Stimulated activated naive CD8-positive, alpha-beta T cell treated with anti-CD3 and anti-CD28 coated beads, Interleukin-15, Interleukin-2, amounts not matched to agents 100 ng/mL and 50 ng/mL, for 24 hours (primary cell): ENCODE data around the gene DNAJB4.

ENCODE experiments used
- H3K27ac Mint-ChIP-seq: one replicate; pipeline ENCODE4 v1.8.0; 2021; ENCODE audit warnings: mild to moderate bottlenecking, mixed read lengths
- H3K27me3 Mint-ChIP-seq: one replicate; pipeline ENCODE4 v1.8.0; 2021; ENCODE audit warnings: mixed read lengths
- H3K36me3 Mint-ChIP-seq: one replicate; pipeline ENCODE4 v1.8.0; 2021; ENCODE audit warnings: low read depth, mixed read lengths
- H3K4me1 Mint-ChIP-seq: one replicate; pipeline ENCODE4 v1.8.0; 2021; ENCODE audit warnings: low read depth, mixed read lengths
- H3K4me3 Mint-ChIP-seq: one replicate; pipeline ENCODE4 v1.8.0; 2021; ENCODE audit warnings: mild to moderate bottlenecking, mixed read lengths
- H3K9me3 Mint-ChIP-seq: one replicate; pipeline ENCODE4 v1.8.0; 2021; ENCODE audit warnings: mixed read lengths

DNAJB4 gene

DNA sequence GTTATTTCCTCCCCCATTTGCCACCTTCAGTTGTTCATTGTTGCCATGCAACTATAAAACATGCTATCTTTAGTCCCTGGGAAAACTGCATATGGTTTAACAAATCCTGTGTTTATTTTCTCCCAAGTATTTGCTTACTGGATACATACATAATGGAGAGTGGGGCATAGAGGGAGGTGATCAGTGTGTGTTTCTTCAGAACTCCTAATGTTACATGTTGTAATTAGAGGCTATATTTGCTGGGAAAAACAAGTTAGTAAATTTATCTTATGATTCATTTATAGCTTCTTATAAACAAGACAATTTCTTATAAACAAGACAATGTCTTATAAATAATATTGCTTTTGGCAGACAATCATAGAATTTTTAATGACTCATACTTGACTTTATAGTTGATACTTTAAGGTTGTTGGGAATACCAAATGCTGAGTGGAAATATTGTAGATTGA lies 33.8 kb downstream of the DNAJB4 start:
- no peaks in the 10 kb centered on the region for H3K9me3 Mint-ChIP-seq
- H3K4me3 Mint-ChIP-seq: no peak overlapping the region
- H3K27me3 Mint-ChIP-seq: peaks cover 17% of the 10 kb centered on the region
- no peaks in the 10 kb centered on the region for H3K36me3 Mint-ChIP-seq
- peaks cover 13% of the 10 kb centered on the region for H3K4me1 Mint-ChIP-seq
- no peak overlapping the region for H3K27ac Mint-ChIP-seq

- Mint-ChIP-seq H3K27me3 (peaks cover 29% of the 10 kb centered on the region), H3K9me3 (no peaks in the 10 kb centered on the region), H3K36me3 (no peaks in the 10 kb centered on the region), H3K4me3 (peak overlapping the region; percentile 14), H3K4me1 (peaks cover 25% of the 10 kb centered on the region), H3K27ac (no peak overlapping the region)
Measured at GRCh38 chr1:78040484-78041089, 35.8 kb downstream of the DNAJB4 start.

GRCh38 chr1:78043436-78043835 lies 38.7 kb downstream of the DNAJB4 start:
- Mint-ChIP-seq H3K4me1 (peaks cover 49% of the 10 kb centered on the region), H3K27me3 (peaks cover 48% of the 10 kb centered on the region), H3K9me3 (no peaks in the 10 kb centered on the region), H3K27ac (no peak overlapping the region), H3K36me3 (no peaks in the 10 kb centered on the region), H3K4me3 (no peak overlapping the region)

DNA sequence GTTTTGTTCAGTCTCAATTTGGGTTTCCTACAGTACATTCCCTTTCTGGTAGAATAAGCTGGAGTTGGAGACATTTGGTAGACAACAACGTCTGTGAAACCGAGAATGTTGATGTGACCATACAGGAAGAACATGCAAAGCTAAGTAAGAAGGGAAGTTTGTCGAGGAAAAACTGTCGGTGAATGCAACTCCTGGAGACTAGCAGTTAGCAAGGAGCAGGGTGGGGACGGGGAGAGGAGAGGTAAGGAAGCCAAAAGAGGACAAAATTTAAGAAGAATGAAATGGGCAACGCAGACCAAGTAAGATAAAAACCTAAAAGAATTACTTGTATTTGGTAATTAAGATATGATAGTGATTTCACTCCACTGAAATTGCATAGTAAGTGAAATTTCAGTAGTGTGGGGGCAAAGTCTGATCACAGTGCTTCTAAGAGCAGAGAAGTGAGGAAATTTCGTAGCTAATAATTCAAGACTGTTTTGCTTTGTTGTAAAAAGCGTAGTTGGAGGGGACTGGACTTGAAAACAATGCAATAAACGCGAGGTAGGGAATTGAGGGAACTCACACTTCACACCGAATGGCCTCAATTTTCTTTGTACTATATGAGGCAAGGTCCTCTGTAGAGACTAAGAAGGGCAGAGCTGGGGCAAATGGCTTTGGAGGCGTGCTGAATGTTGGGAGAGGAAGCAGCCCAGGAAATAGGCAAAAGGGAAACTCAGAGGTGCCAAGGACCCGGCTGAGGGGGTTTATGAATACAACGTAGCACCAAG lies 40.2 kb downstream of the DNAJB4 start:
- Mint-ChIP-seq H3K9me3 (no peaks in the 10 kb centered on the region), H3K27ac (peak overlapping the region; percentile 23), H3K4me1 (peaks cover 60% of the 10 kb centered on the region), H3K27me3 (peaks cover 52% of the 10 kb centered on the region), H3K4me3 (peak overlapping the region; percentile 76), H3K36me3 (no peaks in the 10 kb centered on the region)

GRCh38 chr1:78045563-78045925 lies 40.8 kb downstream of the DNAJB4 start:
- Mint-ChIP-seq H3K4me3 (peak overlapping the region; percentile 76), H3K27me3 (peaks cover 52% of the 10 kb centered on the region), H3K9me3 (no peaks in the 10 kb centered on the region), H3K4me1 (peaks cover 54% of the 10 kb centered on the region), H3K27ac (peak overlapping the region; percentile 23), H3K36me3 (no peaks in the 10 kb centered on the region)

DNA sequence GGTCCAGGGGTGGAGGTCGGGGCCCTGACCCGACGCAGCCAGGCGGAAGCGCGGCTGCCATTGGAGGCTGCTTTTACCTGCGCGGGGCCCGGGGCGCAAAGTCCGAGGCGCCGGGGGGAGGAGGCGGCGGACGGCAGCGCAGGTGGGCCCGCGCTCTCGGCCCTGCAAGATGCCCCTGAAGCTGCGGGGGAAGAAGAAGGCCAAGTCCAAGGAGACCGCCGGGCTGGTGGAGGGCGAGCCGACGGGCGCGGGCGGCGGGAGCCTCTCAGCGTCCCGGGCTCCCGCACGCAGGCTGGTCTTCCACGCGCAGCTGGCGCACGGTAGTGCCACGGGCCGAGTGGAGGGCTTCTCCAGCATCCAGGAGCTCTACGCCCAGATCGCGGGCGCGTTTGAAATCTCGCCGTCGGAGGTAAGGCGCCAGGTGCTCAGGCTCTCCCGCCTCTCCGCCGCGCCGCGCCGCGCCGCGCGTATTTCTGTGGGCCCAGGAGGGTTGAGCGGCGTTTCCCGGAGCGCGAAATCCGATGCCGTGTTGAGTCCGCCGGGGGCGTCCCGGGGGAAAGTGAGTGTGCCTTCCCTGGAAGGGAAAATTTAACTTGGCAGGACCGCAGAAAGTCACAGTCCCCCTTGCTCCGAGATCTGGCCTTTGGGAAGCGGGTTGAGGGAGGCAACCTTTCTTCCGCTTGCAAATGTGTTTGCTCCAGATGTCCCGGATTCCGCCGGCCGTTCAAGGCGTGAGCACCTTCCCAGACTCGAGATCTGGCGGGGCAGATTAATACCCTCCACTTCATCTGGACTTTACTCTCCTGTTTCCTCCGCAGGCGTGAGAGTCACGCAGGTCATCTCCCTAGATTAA lies 41.4 kb downstream of the DNAJB4 start, which contains the start of gene GIPC2:
TSS of gene GIPC2 (plus strand) at position 41 of the 853 bp plus-strand sequence. CDS start at position 170, 129 bp downstream.
- H3K9me3 Mint-ChIP-seq: no peaks in the 10 kb centered on the region
- H3K36me3 Mint-ChIP-seq: no peaks in the 10 kb centered on the region
- peaks cover 55% of the 10 kb centered on the region for H3K27me3 Mint-ChIP-seq
- peak within 1 kb of the TSS; percentile 61 for H3K27ac Mint-ChIP-seq
- peak within 1 kb of the TSS; percentile 79 for H3K4me3 Mint-ChIP-seq
- H3K4me1 Mint-ChIP-seq: peaks cover 48% of the 10 kb centered on the region

- H3K36me3 Mint-ChIP-seq: no peaks in the 10 kb centered on the region
- peaks cover 47% of the 10 kb centered on the region for H3K4me1 Mint-ChIP-seq
- no peaks in the 10 kb centered on the region for H3K9me3 Mint-ChIP-seq
- H3K27me3 Mint-ChIP-seq: peaks cover 55% of the 10 kb centered on the region
- no peak overlapping the region for H3K27ac Mint-ChIP-seq
- peak overlapping the region; percentile 79 for H3K4me3 Mint-ChIP-seq
Measured at GRCh38 chr1:78047106-78047505, 42.4 kb downstream of the DNAJB4 start.

GRCh38 chr1:78047631-78048030 lies 42.9 kb downstream of the DNAJB4 start:
- Mint-ChIP-seq H3K4me1 (peaks cover 47% of the 10 kb centered on the region), H3K27me3 (peaks cover 51% of the 10 kb centered on the region), H3K27ac (no peak overlapping the region), H3K36me3 (no peaks in the 10 kb centered on the region), H3K9me3 (no peaks in the 10 kb centered on the region), H3K4me3 (no peak overlapping the region)

DNA sequence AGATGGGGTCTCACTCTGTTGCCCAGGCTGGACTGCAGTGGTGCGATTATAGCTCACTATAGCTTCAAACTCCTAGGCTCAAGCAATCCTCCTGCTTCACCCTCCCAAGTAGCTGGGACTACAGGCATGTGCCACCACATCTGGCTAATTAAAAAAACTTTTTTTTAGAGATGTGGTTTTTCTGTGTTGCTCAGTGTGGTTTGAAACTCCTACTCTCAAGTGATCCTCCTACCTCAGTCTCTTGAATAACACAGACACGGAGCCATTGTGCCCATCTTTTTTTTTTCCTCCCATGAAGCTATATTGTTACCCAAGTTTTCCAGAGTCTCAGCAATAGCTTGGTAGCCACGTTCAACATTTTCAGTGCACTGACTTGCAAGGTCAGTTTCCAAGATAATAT lies 43.7 kb downstream of the DNAJB4 start:
- peaks cover 43% of the 10 kb centered on the region for H3K27me3 Mint-ChIP-seq
- no peaks in the 10 kb centered on the region for H3K9me3 Mint-ChIP-seq
- peak overlapping the region; percentile 79 for H3K27ac Mint-ChIP-seq
- H3K4me1 Mint-ChIP-seq: peaks cover 47% of the 10 kb centered on the region
- H3K36me3 Mint-ChIP-seq: no peaks in the 10 kb centered on the region
- H3K4me3 Mint-ChIP-seq: peak overlapping the region; percentile 55

DNA sequence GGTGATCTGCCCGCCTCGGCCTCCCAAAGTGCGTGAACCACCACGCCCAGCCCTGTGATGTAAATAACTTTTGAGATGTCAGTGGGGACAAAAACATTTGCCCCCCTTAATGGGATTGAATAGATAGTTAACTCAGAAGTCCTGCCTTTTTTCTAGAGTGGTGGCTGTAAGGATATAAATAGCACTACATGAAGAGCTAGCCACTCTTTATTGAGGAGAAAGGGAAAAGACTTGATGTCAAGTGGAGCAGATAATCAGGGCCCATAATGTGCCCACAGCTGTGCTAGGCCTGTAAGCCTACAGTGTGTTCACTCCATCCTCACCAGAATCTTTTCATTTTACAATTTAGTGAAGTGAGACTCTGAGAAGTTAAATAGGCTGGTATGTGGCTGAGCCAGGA lies 44.7 kb downstream of the DNAJB4 start:
- Mint-ChIP-seq H3K4me1 (peaks cover 47% of the 10 kb centered on the region), H3K9me3 (no peaks in the 10 kb centered on the region), H3K4me3 (no peak overlapping the region), H3K27me3 (peaks cover 42% of the 10 kb centered on the region), H3K36me3 (no peaks in the 10 kb centered on the region), H3K27ac (no peak overlapping the region)

DNA sequence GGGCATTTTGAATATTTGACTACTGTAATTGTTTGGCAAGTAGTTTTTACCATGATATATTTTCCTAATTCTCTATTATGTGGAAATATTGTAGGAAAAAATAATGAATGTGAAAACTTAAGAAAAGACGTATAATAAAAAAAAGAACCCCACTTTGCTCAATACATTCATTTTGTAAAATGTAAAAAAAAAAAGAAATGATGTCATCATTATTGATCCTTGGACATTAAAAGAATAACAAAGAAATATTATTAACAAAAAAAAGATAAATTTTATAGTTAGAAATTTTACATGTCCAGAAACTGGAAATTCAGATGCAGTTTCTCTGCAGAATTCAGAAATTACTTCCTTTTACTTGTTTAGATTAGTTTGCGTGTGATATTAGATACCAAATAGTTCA lies 46.3 kb downstream of the DNAJB4 start:
- Mint-ChIP-seq H3K36me3 (no peaks in the 10 kb centered on the region), H3K4me3 (no peak overlapping the region), H3K27ac (no peak overlapping the region), H3K4me1 (peaks cover 44% of the 10 kb centered on the region), H3K27me3 (peaks cover 30% of the 10 kb centered on the region), H3K9me3 (peaks cover 7% of the 10 kb centered on the region)

GRCh38 chr1:78052685-78053405 lies 48.1 kb downstream of the DNAJB4 start:
- Mint-ChIP-seq H3K4me1 (peaks cover 27% of the 10 kb centered on the region), H3K36me3 (no peaks in the 10 kb centered on the region), H3K27ac (no peak overlapping the region)

GRCh38 chr1:78053498-78053897 lies 48.8 kb downstream of the DNAJB4 start:
- peaks cover 13% of the 10 kb centered on the region for H3K27me3 Mint-ChIP-seq
- no peak overlapping the region for H3K4me3 Mint-ChIP-seq
- no peak overlapping the region for H3K27ac Mint-ChIP-seq
- H3K4me1 Mint-ChIP-seq: peaks cover 20% of the 10 kb centered on the region
- no peaks in the 10 kb centered on the region for H3K36me3 Mint-ChIP-seq
- H3K9me3 Mint-ChIP-seq: peaks cover 7% of the 10 kb centered on the region

More at GRCh38 chr1:78052685-78053405, 48.1 kb downstream of the DNAJB4 start:
- Mint-ChIP-seq H3K4me3 (no peak overlapping the region), H3K27me3 (peaks cover 15% of the 10 kb centered on the region), H3K9me3 (peaks cover 7% of the 10 kb centered on the region)

DNA sequence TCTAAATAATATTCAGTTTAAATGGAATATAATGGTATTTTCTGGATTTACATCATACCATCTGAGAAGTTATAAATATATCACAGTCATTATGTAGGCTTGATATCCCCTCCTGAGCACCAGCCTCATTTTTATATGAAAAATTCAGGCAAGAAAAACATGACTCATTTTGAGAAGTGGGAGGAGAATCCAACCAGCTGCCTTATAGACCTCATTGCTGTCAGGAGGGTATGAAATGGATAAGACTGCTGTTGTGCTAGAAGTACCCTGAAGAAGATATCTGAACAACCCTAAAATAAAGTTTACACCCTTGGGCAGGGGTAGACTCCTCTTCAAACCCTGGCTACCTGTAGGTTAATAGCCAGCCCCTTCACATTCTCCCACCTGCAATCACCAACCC lies 49.8 kb downstream of the DNAJB4 start:
- Mint-ChIP-seq H3K27ac (no peak overlapping the region), H3K4me3 (no peak overlapping the region), H3K27me3 (peaks cover 10% of the 10 kb centered on the region), H3K4me1 (peaks cover 10% of the 10 kb centered on the region), H3K9me3 (peaks cover 7% of the 10 kb centered on the region), H3K36me3 (no peaks in the 10 kb centered on the region)
